HG02943 (cell line): ENCODE data around the gene CSH2.
"Not testable (repeated sequence)": the region's sequence is repeated elsewhere in the genome, so short reads cannot be mapped to it uniquely, and the experiment has no call there.

Experiments used
- ATAC-seq: cut with Tn5 transposase; IDR thresholded peaks from one replicate; pipeline ENCODE4 v1.9.1; 2021; ENCODE audit warnings: mild to moderate bottlenecking, low read depth, moderate library complexity; ENCODE audit not compliant: unreplicated experiment

CSH2 gene

GRCh38 chr17:63873577-63873976 is at the start of gene CSH2:
Gene CSH2 (minus strand): TSS chr17:63873677. CDS start chr17:63873614, 63 bp downstream.
- ATAC-seq, result not testable (repeated sequence)

DNA sequence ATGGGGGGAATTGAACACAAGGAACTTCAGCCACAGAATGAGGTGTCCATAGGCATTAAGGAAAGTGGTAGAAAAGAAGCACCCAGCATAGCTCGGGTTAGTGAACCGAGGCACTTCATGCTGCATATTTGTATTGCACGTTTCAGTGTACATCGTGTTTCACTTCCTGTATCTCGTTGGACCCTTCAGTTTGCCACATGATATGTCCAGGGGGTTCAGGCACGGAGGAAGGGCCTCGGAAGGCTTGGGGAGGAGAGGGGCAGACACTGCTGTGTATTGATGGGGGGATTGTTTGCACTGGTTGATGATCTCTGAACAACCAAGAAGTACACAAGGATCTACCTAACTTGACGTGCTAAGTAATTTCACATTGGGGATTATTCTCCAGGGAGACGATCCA is 48.9 kb upstream of the CSH2 start:
- ATAC-seq, result not testable (repeated sequence)

DNA sequence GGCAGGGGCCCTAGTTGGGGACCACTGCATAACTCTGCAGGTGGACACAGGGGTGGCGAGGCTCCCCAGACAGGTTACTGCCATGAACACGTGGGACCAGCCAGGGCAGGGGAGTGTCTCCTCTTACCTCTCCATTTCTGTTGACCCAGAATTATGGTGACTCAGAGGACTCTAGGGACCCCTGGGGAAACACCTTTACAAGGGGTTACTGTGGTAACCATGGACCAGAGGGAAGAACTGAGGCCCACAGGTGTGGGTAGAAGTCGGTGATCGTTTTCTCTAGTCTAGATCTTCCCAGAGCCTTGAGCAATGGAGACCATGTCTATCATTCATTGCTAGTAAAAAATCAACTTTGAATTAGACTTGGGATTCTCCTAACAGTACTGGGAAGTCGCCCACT is 47.3 kb upstream of the CSH2 start:
- ATAC-seq, result not testable (repeated sequence)

DNA sequence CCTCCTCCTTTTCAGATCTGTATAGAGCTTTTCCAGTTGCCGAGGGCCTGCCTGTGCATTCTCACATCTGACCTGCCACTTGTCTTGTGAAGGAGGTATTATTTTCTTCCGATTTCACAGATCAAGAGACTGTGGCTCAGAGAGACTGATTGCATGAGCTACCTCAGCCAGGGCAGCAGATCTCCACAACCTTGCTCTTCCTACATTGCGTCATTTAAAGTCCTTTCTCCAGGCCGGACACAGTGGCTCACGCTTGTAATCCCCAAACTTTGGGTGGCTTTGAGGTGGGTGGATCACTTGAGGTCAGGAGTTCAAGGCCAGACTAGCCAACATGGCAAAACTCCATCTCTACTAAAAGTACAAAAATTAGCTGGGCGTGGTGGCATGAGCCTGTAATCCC is 46.6 kb upstream of the CSH2 start:
- not testable (repeated sequence) for ATAC-seq

DNA sequence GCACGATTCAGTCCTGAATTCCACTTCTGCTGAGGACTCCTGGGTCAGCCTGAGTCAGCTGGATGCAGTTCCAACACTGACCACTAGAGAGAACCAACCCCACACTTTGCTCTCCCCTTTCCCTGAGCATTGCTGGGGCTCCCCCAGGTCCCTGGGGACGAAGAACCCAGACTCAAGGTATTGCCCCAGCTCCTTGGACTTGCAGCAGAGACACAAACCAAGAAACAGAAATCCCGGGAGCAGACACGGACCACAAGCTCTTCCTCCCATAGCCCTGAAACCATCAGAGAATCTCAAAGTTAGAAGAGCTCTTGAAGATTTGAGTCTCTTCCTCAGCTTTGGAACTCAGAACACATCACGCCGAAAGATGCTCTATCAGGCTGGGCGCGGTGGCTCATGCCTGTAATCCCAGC is 45.8 kb upstream of the CSH2 start:
- ATAC-seq, result no peak

DNA sequence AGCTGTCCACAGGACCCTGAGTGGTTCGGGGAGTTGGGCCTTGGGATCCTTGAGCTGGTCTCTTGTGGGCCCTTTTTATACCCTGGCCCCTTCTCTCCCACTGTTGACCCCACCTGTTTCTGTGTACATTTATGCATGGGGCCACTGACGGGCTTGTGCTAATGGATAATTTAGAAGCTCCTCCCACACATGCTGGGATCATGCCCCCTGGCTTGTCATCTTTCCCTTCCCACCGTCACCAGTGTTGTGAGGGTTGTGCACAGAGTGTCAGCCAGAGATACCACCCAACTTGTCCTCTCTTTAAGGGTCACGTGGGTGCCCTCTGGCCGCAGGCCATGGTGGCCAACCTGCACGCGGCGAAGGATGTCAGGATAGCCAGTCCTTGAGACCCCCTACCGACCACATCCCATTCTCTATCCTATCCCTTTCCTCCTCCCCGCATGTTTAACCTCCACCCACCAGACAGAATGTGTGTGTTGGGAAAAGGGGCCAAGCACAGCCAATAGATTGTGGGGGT is 45.4 kb upstream of the CSH2 start, which contains the start of gene GH1:
Gene GH1 (minus strand): TSS at position 51 of the 517 bp plus-strand sequence. CDS start 63 bp downstream, outside the sequence.
- not testable (repeated sequence) for ATAC-seq

GRCh38 chr17:63918305-63918704 is 44.8 kb upstream of the CSH2 start:
- ATAC-seq, result no peak

- no peak for ATAC-seq
Measured at GRCh38 chr17:63917646-63918045, 44.2 kb upstream of the CSH2 start.

GRCh38 chr17:63917206-63917605 is 43.7 kb upstream of the CSH2 start:
- not testable (repeated sequence) for ATAC-seq

- no peak for ATAC-seq
Measured at GRCh38 chr17:63916566-63917185, 43.2 kb upstream of the CSH2 start.

DNA sequence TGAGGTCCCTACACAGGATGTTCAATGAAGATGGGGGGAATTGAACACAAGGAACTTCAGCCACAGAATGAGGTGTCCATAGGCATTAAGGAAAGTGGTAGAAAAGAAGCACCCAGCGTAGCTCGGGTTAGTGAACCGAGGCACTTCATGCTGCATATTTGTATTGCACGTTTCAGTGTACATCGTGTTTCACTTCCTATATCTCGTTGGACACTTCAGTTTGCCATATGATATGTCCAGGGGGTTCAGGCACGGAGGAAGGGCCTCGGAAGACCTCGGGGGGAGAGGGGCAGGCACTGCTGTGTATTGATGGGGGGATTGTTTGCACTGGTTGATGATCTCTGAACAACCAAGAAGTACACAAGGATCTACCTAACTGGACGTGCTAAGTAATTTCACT is 42.3 kb upstream of the CSH2 start:
- ATAC-seq, result not testable (repeated sequence)

DNA sequence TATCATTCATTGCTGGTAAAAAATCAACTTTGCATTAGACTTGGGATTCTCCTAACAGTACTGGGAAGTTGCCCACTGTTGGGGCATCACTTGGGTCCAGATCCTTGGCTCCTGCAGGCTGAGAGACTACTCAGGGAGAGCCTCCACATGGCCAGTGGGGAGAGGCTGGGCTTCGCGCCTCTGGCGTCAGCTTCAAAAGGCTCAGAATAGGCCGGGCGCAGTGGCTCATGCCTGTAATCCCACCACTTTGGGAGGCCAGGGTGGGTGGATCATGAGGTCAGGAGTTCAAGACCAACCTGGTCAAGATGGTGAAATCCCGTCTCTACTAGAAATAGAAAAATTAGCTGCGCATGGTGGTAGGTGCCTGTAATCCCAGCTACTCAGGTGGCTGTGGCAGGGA is 41.0 kb upstream of the CSH2 start:
- ATAC-seq, result no peak

- ATAC-seq, result no peak
Measured at GRCh38 chr17:63911657-63912100, 38.2 kb upstream of the CSH2 start.

DNA sequence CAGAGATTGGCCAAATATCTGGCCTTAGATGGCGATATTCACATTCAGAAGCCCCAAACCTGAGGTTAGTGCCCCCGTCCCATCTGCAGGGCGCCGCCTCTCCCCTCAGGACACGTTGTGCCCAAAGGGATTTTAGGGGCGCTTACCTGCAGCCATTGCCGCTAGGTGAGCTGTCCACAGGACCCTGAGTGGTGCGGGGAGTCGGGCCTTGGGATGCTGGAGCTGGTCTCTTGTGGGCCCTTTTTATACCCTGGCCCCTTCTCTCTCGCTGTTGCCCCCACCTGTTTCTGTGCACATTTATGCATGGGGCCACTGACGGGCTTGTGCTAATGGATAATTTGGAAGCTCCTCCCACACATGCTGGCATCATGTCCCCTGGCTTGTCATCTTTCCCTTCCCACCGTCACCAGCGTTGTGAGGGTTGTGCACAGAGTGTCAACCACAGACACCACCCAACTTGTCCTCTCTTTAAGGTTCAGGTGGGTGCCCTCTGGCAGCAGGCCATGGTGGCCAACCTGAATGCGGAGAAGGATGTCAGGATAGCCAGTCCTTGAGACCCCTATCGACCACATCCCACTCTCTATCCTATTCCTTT is 37.7 kb upstream of the CSH2 start, which contains the start of gene CSHL1:
Gene CSHL1 (minus strand): TSS at position 218 of the 595 bp plus-strand sequence. CDS start 62 bp downstream, at position 156.
- ATAC-seq, result no peak

DNA sequence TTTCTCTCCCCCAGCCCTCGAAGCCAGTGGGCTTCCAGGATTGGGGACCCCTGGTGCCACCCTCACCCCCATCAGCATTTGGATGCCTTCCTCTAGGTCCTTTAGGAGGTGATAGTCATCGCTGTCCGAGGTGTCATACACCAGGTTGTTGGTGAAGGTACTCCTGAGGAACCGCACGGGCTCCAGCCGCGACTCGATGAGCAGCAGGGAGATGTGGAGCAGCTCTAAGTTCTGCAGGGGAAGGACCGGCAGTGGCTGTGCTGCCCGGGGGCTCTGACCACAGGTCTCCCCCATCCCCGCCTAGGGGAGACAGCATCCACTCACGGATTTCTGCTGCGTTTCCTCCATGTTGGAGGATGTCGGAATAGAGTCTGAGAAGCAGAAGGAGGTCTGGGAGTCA is 36.6 kb upstream of the CSH2 start:
- no peak for ATAC-seq

GRCh38 chr17:63909586-63909985 is 36.1 kb upstream of the CSH2 start:
- ATAC-seq, result not testable (repeated sequence)

GRCh38 chr17:63907161-63907778 is 33.8 kb upstream of the CSH2 start:
- ATAC-seq, result not testable (repeated sequence)

GRCh38 chr17:63904796-63905195 is 31.3 kb upstream of the CSH2 start:
- ATAC-seq, result not testable (repeated sequence)

- not testable (repeated sequence) for ATAC-seq
Measured at GRCh38 chr17:63903787-63904201, 30.3 kb upstream of the CSH2 start.

- ATAC-seq, result not testable (repeated sequence)
Measured at GRCh38 chr17:63901971-63902370, 28.5 kb upstream of the CSH2 start.
